Measurements from ENCODE around the gene ABHD2. TPM values are rescaled to one million over a fixed set of nuclear protein-coding genes. Genes with fewer than 3 reads are reported as not detected.

The ABHD2 gene
- total and polyA plus RNA-seq, 2 donors (not counting 3 experiments of a cell fraction or from before 2014, with no cell fraction given), result 14.0 to 62.2 TPM

- no peak overlapping the region for H3K4me3 ChIP-seq (replicated peaks in 1 of 3; ENCODE audit: insufficient read depth in 1 of 3, low read depth in 1 of 3, low read length in 3 of 3)
- H3K27ac ChIP-seq (ENCODE audit: insufficient read depth, low read depth, low read length), result peak overlapping the region; percentile 62
- no TSS peak for BruUV-seq (replicated peaks)
- peaks cover 4% of the 10 kb centered on the region in 2 experiments for H3K36me3 ChIP-seq (ENCODE audit: control insufficient read depth in 2 of 2, extremely low read depth in 1 of 2, insufficient read depth in 2 of 2, low read length in 2 of 2)
- no peaks in the 10 kb centered on the region for H3K27me3 ChIP-seq (ENCODE audit: control insufficient read depth in 2 of 2, insufficient read depth in 2 of 2, low read length in 2 of 2)
- no peak overlapping the region for H3K9ac ChIP-seq (replicated peaks; ENCODE audit: extremely low read depth, insufficient read depth, low read length)
- no peaks in the 10 kb centered on the region for H3K9me3 ChIP-seq (replicated peaks; ENCODE audit: control insufficient read depth, insufficient read depth, low read length)
- POLR2A ChIA-PET, result interaction anchor here (0.5 kb wide), 1 partner anchor 40 kb away, joined by 7 read pairs; no protein-coding TSS in a partner anchor
- H3K4me1 ChIP-seq (ENCODE audit: control insufficient read depth, extremely low read depth, insufficient read depth, low read length), result peaks cover 16% of the 10 kb centered on the region
- H3K9me1 ChIP-seq (replicated peaks; ENCODE audit: control insufficient read depth, extremely low read depth, insufficient read depth, low read length), result no peaks in the 10 kb centered on the region
- intact Hi-C loops (cut with micrococcal nuclease), result loop anchor here (1.0 kb wide), 2 partner anchors 8 to 10 kb away; no protein-coding TSS in a partner anchor
- TF ChIP-seq JUN (IDR thresholded peaks at IDR 0.05; ENCODE audit: borderline replicate concordance, insufficient read depth, insufficient read length, low read depth) (peak; percentile 56), POLR2AphosphoS5 (IDR thresholded peaks at IDR 0.05; ENCODE audit: insufficient read depth, low read depth, low read length) (peak; percentile 76), GATA2 (IDR thresholded peaks at IDR 0.05; ENCODE audit: insufficient read depth, insufficient read length, low read depth, low read length) (peak; percentile 72), FOS (IDR thresholded peaks at IDR 0.05; ENCODE audit: borderline replicate concordance, insufficient read depth, low read length) (peak; percentile 78), MAX (IDR thresholded peaks at IDR 0.05; ENCODE audit: insufficient read depth, insufficient read length) (no peak)
- no peaks in the 10 kb centered on the region for H3K79me2 ChIP-seq (ENCODE audit: control insufficient read depth, insufficient read depth, low read length)
- no peak overlapping the region for H2AFZ ChIP-seq (ENCODE audit: low read depth, low read length)
- FAIRE-seq (peak; percentile 93), DNase-seq (ENCODE audit: low read depth, low spot score) (peak; percentile 73)
- dilution Hi-C loops (cut with MboI; ENCODE audit: extremely low pct_ligation_motif_present, low sequenced_read_pairs), result no loop called here
- H4K20me1 ChIP-seq (replicated peaks; ENCODE audit: control insufficient read depth, extremely low read depth, insufficient read depth, low read length), result no peaks in the 10 kb centered on the region
- CTCF ChIA-PET, result interaction anchor here (0.7 to 4.2 kb wide), 15 partner anchors 10 to 94 kb away, joined by 3 to 20 read pairs (median 6); partner anchors contain the start of gene ABHD2
- H3K4me2 ChIP-seq (ENCODE audit: insufficient read depth, low read length), result peak overlapping the region; percentile 53
Measured at GRCh38 chr15:89112341-89112971, 24.2 kb downstream of the ABHD2 start.

All from endothelial cell of umbilical vein (primary cell).